ENCODE measurements around the gene ALG10.

DNA sequence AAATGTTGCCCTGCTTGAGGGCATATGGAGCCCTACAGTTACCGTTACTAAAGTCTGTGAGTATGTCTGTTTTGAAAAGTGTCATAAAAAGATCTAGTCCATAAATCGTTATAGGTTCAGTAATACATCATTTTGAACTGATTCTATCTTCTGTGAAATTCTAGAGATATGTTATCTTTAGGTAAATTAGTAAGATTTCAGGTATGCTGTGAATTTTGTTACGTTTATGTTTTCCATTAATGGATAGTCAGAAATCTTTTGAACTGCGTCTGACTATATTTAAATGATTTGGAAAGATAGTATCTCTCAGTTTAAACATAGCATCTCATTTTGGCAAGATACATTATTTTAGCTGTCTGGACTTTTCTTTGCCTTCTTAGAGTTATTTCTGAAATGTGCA lies 8.3 kb downstream of the ALG10 start:
- TF ChIP-seq CTCF (IDR thresholded peaks at IDR 0.05; ENCODE audit: poor library complexity) (no peak), EZH2 (IDR thresholded peaks at IDR 0.05; ENCODE audit: borderline replicate concordance) (no peak)
